ENCODE results near the gene PCF11. TPM values are rescaled to one million over a fixed set of nuclear protein-coding genes. Genes with fewer than 3 reads are reported as not detected.

The PCF11 gene
- total RNA-seq, 1 experiment from 2014 or later, result 45.0 TPM

GRCh38 chr11:83120327-83120726, 36.6 kb upstream of the PCF11 start:
- no peak overlapping the region for H3K27ac Mint-ChIP-seq (ENCODE audit: unreplicated experiment)
- no peak for DNase-seq
- no peak for TF ChIP-seq CTCF (IDR thresholded peaks at IDR 0.05; ENCODE audit: unreplicated experiment)
- intact Hi-C loops (cut with micrococcal nuclease; ENCODE audit: unreplicated experiment), result no loop called here
- H3K4me3 Mint-ChIP-seq (ENCODE audit: low read depth, unreplicated experiment), result no peak overlapping the region
- no peaks in the 10 kb centered on the region for H3K36me3 Mint-ChIP-seq (ENCODE audit: insufficient read depth, unreplicated experiment)
- no TSS peak for BruUV-seq (replicated peaks)
- H3K4me1 Mint-ChIP-seq (ENCODE audit: low read depth, unreplicated experiment), result peaks cover 11% of the 10 kb centered on the region
- H3K9me3 Mint-ChIP-seq (ENCODE audit: low read depth, unreplicated experiment), result no peaks in the 10 kb centered on the region
- CTCF ChIA-PET, result no interaction called here
- no peaks in the 10 kb centered on the region for H3K27me3 Mint-ChIP-seq (ENCODE audit: unreplicated experiment)

- no TSS peak for BruUV-seq (replicated peaks)
- no peak for DNase-seq
- no peak overlapping the region for H3K27ac Mint-ChIP-seq (ENCODE audit: unreplicated experiment)
- no peaks in the 10 kb centered on the region for H3K27me3 Mint-ChIP-seq (ENCODE audit: unreplicated experiment)
- H3K4me3 Mint-ChIP-seq (ENCODE audit: low read depth, unreplicated experiment), result no peak overlapping the region
- no peaks in the 10 kb centered on the region for H3K36me3 Mint-ChIP-seq (ENCODE audit: insufficient read depth, unreplicated experiment)
- H3K9me3 Mint-ChIP-seq (ENCODE audit: low read depth, unreplicated experiment), result no peaks in the 10 kb centered on the region
- peaks cover 11% of the 10 kb centered on the region for H3K4me1 Mint-ChIP-seq (ENCODE audit: low read depth, unreplicated experiment)
- TF ChIP-seq CTCF (IDR thresholded peaks at IDR 0.05; ENCODE audit: unreplicated experiment), result no peak
- intact Hi-C loops (cut with micrococcal nuclease; ENCODE audit: unreplicated experiment), result no loop called here
- CTCF ChIA-PET, result no interaction called here
Measured at GRCh38 chr11:83122050-83122449, 34.9 kb upstream of the PCF11 start.

- no peak for DNase-seq
- Mint-ChIP-seq H3K27me3 (ENCODE audit: unreplicated experiment) (no peaks in the 10 kb centered on the region), H3K9me3 (ENCODE audit: low read depth, unreplicated experiment) (no peaks in the 10 kb centered on the region), H3K4me3 (ENCODE audit: low read depth, unreplicated experiment) (no peak overlapping the region), H3K36me3 (ENCODE audit: insufficient read depth, unreplicated experiment) (no peaks in the 10 kb centered on the region), H3K4me1 (ENCODE audit: low read depth, unreplicated experiment) (peaks cover 11% of the 10 kb centered on the region), H3K27ac (ENCODE audit: unreplicated experiment) (no peak overlapping the region)
- BruUV-seq (replicated peaks), result no TSS peak
- no peak for TF ChIP-seq CTCF (IDR thresholded peaks at IDR 0.05; ENCODE audit: unreplicated experiment)
- intact Hi-C loops (cut with micrococcal nuclease; ENCODE audit: unreplicated experiment), result no loop called here
- CTCF ChIA-PET, result no interaction called here
Measured at GRCh38 chr11:83122766-83123165, 34.2 kb upstream of the PCF11 start.

GRCh38 chr11:83124636-83125424, 32.1 kb upstream of the PCF11 start:
- no peak for DNase-seq
- Mint-ChIP-seq H3K4me3 (ENCODE audit: low read depth, unreplicated experiment) (no peak overlapping the region), H3K27ac (ENCODE audit: unreplicated experiment) (no peak overlapping the region), H3K4me1 (ENCODE audit: low read depth, unreplicated experiment) (peaks cover 11% of the 10 kb centered on the region), H3K9me3 (ENCODE audit: low read depth, unreplicated experiment) (no peaks in the 10 kb centered on the region), H3K27me3 (ENCODE audit: unreplicated experiment) (no peaks in the 10 kb centered on the region), H3K36me3 (ENCODE audit: insufficient read depth, unreplicated experiment) (no peaks in the 10 kb centered on the region)
- no TSS peak for BruUV-seq (replicated peaks)
- CTCF ChIA-PET, result no interaction called here
- intact Hi-C loops (cut with micrococcal nuclease; ENCODE audit: unreplicated experiment), result no loop called here
- no peak for TF ChIP-seq CTCF (IDR thresholded peaks at IDR 0.05; ENCODE audit: unreplicated experiment)

Data from Calu3 (cell line).